HG03558 (cell line): ENCODE measurements around the gene EYA2.

Experiments
- ATAC-seq: cut with Tn5 transposase; IDR thresholded peaks from one replicate; pipeline ENCODE4 v1.9.1; 2021; ENCODE audit warnings: moderate number of reproducible peaks; ENCODE audit not compliant: unreplicated experiment; ENCODE audit errors: extremely low read depth

The EYA2 gene

GRCh38 chr20:47125508-47125757 lies 230.8 kb downstream of the EYA2 start:
- ATAC-seq = no peak

GRCh38 chr20:47125758-47126591 lies 231.3 kb downstream of the EYA2 start:
- no peak for ATAC-seq

- no peak for ATAC-seq
Measured at GRCh38 chr20:47126709-47127108, 232.1 kb downstream of the EYA2 start.

- no peak for ATAC-seq
Measured at GRCh38 chr20:47127546-47127945, 232.9 kb downstream of the EYA2 start.

- ATAC-seq = no peak
Measured at GRCh38 chr20:47127999-47128398, 233.4 kb downstream of the EYA2 start.

GRCh38 chr20:47129306-47129705 lies 234.7 kb downstream of the EYA2 start:
- ATAC-seq = no peak

- no peak for ATAC-seq
Measured at GRCh38 chr20:47133809-47134456, 239.3 kb downstream of the EYA2 start.

GRCh38 chr20:47136782-47137181 lies 242.1 kb downstream of the EYA2 start:
- ATAC-seq = no peak

GRCh38 chr20:47137231-47137870 lies 242.7 kb downstream of the EYA2 start:
- ATAC-seq = no peak

GRCh38 chr20:47139934-47140535 lies 245.4 kb downstream of the EYA2 start:
- no peak for ATAC-seq

GRCh38 chr20:47141350-47141921 lies 246.8 kb downstream of the EYA2 start:
- ATAC-seq = no peak

- ATAC-seq = no peak
Measured at GRCh38 chr20:47141941-47142773, 247.5 kb downstream of the EYA2 start.

GRCh38 chr20:47142774-47143170 lies 248.1 kb downstream of the EYA2 start:
- no peak for ATAC-seq

GRCh38 chr20:47143657-47144056 lies 249.0 kb downstream of the EYA2 start:
- no peak for ATAC-seq

- ATAC-seq = no peak
Measured at GRCh38 chr20:47144463-47144862, 249.8 kb downstream of the EYA2 start.

GRCh38 chr20:47146686-47147085 lies 252.0 kb downstream of the EYA2 start:
- ATAC-seq = no peak

GRCh38 chr20:47148059-47148458 lies 253.4 kb downstream of the EYA2 start:
- no peak for ATAC-seq

GRCh38 chr20:47149939-47150338 lies 255.3 kb downstream of the EYA2 start:
- no peak for ATAC-seq

- no peak for ATAC-seq
Measured at GRCh38 chr20:47150403-47151152, 255.9 kb downstream of the EYA2 start.
